Activated T-cell treated with anti-CD3 and anti-CD28 coated beads, Interleukin-2, amount 50 U/mL, for 4 hours (primary cell): ENCODE measurements around the gene PRSS12. TPM values are rescaled to one million over a fixed set of nuclear protein-coding genes. Genes with fewer than 3 reads are reported as not detected.

Source experiments
- ATAC-seq, 2 donors: fragments of 200-7000 bp; cut with Tn5 transposase; one replicate each; pipeline ENCODE4 v1.10.0; 2021
- DNase-seq: peaks from one replicate; pipeline ENCODE4 v3.0.0-alpha.2; 2020
- H3K27me3 Mint-ChIP-seq: one replicate; pipeline ENCODE4 v1.8.0; 2021; ENCODE audit warnings: low read depth, mixed read lengths
- H3K36me3 Mint-ChIP-seq: one replicate; pipeline ENCODE4 v1.8.0; 2022; ENCODE audit warnings: mixed read lengths; ENCODE audit not compliant: insufficient read depth
- H3K4me1 Mint-ChIP-seq: one replicate; pipeline ENCODE4 v1.8.0; 2021; ENCODE audit warnings: low read depth, mixed read lengths
- H3K4me3 Mint-ChIP-seq: one replicate; pipeline ENCODE4 v1.8.0; 2021; ENCODE audit warnings: mild to moderate bottlenecking, moderate library complexity, mixed read lengths
- H3K9me3 Mint-ChIP-seq: one replicate; pipeline ENCODE4 v1.8.0; 2021; ENCODE audit warnings: mixed read lengths
- total RNA-seq, 3 donors: library from RNA; stranded (reverse); gene quantifications; one replicate each; pipeline ENCODE4 v1.2.1, GENCODE V29; 2021

The PRSS12 gene
- total RNA-seq, 3 donors from 2014 or later = 0.08 TPM; not detected in 2

DNA sequence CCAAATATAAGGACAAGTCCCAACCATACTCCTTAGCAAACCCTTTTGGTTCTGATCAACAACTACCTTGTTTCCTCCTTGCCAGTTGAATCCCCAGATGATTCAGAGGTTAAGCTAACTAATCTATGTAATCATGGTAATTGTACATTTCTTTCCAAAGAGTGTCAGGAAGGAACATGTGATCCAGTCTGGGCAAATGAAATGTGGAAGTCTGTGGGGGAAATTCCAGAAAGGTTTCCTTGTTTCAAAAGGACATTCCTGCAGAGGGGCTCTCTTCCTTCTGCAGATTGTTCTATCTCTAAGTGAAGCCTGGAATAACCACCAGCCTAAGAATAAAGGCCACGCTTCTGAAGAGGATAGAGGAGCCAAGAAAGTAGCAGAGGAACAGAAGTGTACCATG, 7.0 kb downstream of the PRSS12 start:
- ATAC-seq = no peak
- H3K4me3 Mint-ChIP-seq = no peak overlapping the region
- no peaks in the 10 kb centered on the region for H3K9me3 Mint-ChIP-seq
- peaks cover 41% of the 10 kb centered on the region for H3K27me3 Mint-ChIP-seq
- no peaks in the 10 kb centered on the region for H3K4me1 Mint-ChIP-seq
- H3K36me3 Mint-ChIP-seq = no peaks in the 10 kb centered on the region
- DNase-seq = no peak

DNA sequence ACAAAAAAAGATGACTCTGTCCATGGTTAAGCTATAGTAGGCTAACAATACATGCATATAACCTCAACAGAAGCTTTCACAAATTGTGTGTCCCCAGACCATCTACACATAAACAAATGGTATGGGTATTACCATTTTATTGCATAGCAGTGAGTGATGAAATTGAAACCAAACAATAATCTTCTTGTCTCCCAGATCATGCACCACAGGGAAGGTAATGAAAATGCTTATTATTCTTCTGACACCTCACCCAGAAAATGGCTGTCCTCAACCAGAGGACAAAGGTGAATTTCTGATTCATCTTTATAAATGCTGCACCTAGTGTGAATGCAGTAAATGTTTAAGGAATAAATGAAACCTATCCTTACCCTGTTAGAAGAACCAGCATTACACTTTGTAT, 8.0 kb downstream of the PRSS12 start:
- Mint-ChIP-seq H3K36me3 (no peaks in the 10 kb centered on the region), H3K27me3 (peaks cover 34% of the 10 kb centered on the region), H3K4me1 (no peaks in the 10 kb centered on the region), H3K4me3 (no peak overlapping the region), H3K9me3 (no peaks in the 10 kb centered on the region)
- ATAC-seq = no peak
- no peak for DNase-seq

GRCh38 chr4:118343501-118343900, 9.3 kb downstream of the PRSS12 start:
- H3K4me1 Mint-ChIP-seq = no peaks in the 10 kb centered on the region
- no peaks in the 10 kb centered on the region for H3K9me3 Mint-ChIP-seq
- ATAC-seq = no peak
- no peaks in the 10 kb centered on the region for H3K36me3 Mint-ChIP-seq
- H3K27me3 Mint-ChIP-seq = peaks cover 26% of the 10 kb centered on the region
- DNase-seq = no peak
- no peak overlapping the region for H3K4me3 Mint-ChIP-seq

DNA sequence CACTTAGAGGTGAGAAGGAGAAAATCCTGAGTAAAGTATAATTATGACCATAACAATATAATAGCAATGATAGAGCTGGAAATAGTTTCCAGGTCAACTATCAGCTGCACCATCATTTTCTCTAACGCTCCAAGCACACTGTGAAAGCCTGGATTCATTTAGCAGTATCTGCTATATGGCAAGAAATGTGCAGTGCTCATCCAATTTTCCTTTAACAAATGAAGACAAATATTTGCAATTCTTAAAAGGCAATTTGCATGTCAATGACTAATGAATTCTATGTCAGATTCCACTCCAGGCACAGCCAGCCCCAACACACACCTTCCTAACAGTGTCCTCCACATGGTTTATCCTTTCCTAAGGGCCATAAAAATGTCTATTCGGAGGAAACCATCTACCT, 12.7 kb downstream of the PRSS12 start:
- Mint-ChIP-seq H3K4me1 (no peaks in the 10 kb centered on the region), H3K36me3 (no peaks in the 10 kb centered on the region), H3K27me3 (peaks cover 15% of the 10 kb centered on the region), H3K9me3 (no peaks in the 10 kb centered on the region), H3K4me3 (no peak overlapping the region)
- no peak for DNase-seq
- ATAC-seq = no peak

DNA sequence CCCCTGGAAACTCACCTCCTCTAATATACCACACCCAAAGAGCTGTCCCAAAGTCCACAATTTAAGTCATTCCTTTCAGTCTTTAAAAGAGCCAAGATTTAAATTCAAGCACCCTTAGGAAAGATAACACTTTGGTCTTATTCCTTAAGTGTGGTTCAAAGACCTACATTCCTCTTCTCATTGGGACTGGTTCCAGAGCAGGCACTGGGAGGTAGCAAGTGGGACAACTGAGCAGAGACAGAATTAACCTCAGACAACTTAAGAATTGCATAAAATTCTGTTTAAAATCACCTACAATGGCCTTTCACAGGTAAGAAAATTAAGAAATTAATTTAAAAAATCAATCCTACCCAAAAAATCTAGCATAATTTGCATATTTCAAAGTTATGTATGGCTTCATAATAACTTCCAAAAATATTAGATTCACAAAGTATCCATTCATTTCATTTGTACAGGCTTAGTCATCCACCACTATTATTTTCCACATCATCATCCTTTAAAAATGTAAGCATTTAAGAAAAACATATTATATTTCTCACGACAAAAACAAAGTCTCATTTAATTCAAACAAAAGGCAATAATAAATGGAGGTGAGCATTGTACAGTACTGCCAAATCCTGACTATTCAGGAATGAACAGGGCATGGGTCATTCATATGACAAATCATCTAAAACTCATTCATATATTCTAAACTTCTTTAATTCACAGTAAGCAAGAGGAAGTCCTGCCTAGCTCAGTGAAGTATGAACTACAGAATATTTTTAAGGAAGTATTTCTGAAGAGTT, 13.6 kb downstream of the PRSS12 start:
- H3K4me3 Mint-ChIP-seq = no peak overlapping the region
- H3K36me3 Mint-ChIP-seq = no peaks in the 10 kb centered on the region
- no peaks in the 10 kb centered on the region for H3K9me3 Mint-ChIP-seq
- peaks cover 10% of the 10 kb centered on the region for H3K27me3 Mint-ChIP-seq
- no peak for ATAC-seq
- DNase-seq = no peak
- no peaks in the 10 kb centered on the region for H3K4me1 Mint-ChIP-seq

DNA sequence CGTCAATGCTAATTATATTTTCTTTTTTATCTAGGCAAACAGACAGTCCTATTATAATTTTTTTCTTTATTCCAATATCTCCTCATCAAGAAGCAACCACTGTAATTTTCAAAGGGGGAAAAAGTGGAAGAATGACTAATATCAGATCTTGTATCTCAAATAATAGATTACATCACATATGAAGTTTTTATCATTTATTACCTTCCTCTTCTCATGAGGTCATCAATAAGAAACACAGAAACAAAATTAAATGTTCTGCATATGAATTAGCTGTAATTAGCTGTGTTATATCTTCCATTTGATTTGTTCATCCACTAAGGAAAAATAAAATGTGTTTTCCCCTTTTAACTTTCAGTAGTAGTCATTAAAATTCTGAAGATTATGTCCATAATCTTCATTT, 14.3 kb downstream of the PRSS12 start:
- DNase-seq (no peak), ATAC-seq (no peak)
- Mint-ChIP-seq H3K4me1 (no peaks in the 10 kb centered on the region), H3K27me3 (peaks cover 10% of the 10 kb centered on the region), H3K9me3 (no peaks in the 10 kb centered on the region), H3K4me3 (no peak overlapping the region), H3K36me3 (no peaks in the 10 kb centered on the region)

DNA sequence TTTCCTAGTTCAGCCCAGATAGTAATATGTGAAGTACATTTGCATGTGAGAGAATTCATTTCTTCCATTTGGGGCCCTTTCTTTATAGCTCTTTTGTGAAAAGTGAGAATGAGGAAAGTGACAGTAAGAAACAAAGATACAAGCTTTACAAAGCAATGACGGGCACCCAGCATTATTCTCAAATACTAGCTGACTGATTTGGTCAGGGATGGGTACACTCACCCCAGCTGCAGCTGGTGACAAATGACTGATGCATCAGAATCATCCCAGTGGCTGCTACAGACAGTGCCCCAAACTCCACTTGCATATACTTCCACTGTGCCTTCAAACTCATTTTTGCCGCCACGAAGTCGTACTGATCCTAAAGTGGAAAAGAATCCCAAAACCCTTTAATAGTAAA, 14.8 kb downstream of the PRSS12 start:
- ATAC-seq (peak in 1 of 2 donors; percentile 48), DNase-seq (no peak)
- Mint-ChIP-seq H3K4me1 (no peaks in the 10 kb centered on the region), H3K27me3 (peaks cover 8% of the 10 kb centered on the region), H3K9me3 (no peaks in the 10 kb centered on the region), H3K4me3 (no peak overlapping the region), H3K36me3 (no peaks in the 10 kb centered on the region)

GRCh38 chr4:118335774-118336173, 17.0 kb downstream of the PRSS12 start:
- Mint-ChIP-seq H3K9me3 (no peaks in the 10 kb centered on the region), H3K36me3 (no peaks in the 10 kb centered on the region)

DNA sequence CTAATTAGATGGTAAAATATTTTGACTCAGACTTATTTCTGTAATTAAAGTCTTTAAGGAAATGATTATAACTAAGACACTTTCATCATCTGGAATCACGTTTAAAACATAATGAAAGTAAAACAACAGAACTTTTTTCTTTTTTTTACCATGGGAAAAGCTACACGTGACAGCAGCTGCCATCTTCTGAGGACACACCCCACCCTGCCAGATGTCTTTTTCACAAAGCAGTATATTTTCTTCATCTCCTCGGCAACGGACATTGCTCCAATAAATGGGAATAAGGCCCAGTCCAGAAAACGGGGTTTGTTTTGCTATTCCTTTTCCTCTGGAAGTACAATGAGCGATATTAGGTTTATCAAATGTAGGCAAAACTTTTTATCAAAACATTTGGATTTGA, 17.5 kb downstream of the PRSS12 start:
- DNase-seq (no peak), ATAC-seq (no peak)
- Mint-ChIP-seq H3K4me3 (no peak overlapping the region), H3K4me1 (no peaks in the 10 kb centered on the region), H3K27me3 (peaks cover 6% of the 10 kb centered on the region), H3K36me3 (no peaks in the 10 kb centered on the region), H3K9me3 (no peaks in the 10 kb centered on the region)

More at GRCh38 chr4:118335774-118336173, 17.0 kb downstream of the PRSS12 start:
- Mint-ChIP-seq H3K4me1 (no peaks in the 10 kb centered on the region), H3K4me3 (no peak overlapping the region), H3K27me3 (peaks cover 6% of the 10 kb centered on the region)
- DNase-seq (no peak), ATAC-seq (no peak)

DNA sequence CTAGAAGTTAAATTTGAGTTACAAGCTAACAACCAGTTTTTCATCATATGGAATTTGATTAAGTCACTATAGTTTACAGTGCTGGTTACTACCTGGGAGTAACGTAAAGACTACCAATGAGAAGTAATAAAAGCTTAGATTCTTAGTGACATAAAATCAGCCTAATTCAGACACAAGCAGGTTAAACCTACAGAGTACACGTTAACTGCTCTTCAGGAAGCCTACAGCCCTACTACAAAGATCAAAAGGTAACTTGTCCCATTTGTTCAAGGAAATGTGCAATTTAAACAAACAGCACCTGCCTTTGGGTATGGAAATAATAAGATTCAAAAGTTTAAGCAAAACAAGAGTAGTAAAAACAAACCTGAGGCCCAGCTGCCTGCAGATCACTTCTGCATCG, 21.5 kb downstream of the PRSS12 start:
- Mint-ChIP-seq H3K4me1 (no peaks in the 10 kb centered on the region), H3K4me3 (no peak overlapping the region), H3K9me3 (no peaks in the 10 kb centered on the region), H3K36me3 (no peaks in the 10 kb centered on the region), H3K27me3 (no peaks in the 10 kb centered on the region)
- DNase-seq = no peak
- ATAC-seq = no peak

- Mint-ChIP-seq H3K4me3 (no peak overlapping the region), H3K9me3 (no peaks in the 10 kb centered on the region), H3K36me3 (no peaks in the 10 kb centered on the region), H3K4me1 (no peaks in the 10 kb centered on the region), H3K27me3 (peaks cover 1% of the 10 kb centered on the region)
- ATAC-seq = no peak
- no peak for DNase-seq
Measured at GRCh38 chr4:118329849-118330248, 23.0 kb downstream of the PRSS12 start.

DNA sequence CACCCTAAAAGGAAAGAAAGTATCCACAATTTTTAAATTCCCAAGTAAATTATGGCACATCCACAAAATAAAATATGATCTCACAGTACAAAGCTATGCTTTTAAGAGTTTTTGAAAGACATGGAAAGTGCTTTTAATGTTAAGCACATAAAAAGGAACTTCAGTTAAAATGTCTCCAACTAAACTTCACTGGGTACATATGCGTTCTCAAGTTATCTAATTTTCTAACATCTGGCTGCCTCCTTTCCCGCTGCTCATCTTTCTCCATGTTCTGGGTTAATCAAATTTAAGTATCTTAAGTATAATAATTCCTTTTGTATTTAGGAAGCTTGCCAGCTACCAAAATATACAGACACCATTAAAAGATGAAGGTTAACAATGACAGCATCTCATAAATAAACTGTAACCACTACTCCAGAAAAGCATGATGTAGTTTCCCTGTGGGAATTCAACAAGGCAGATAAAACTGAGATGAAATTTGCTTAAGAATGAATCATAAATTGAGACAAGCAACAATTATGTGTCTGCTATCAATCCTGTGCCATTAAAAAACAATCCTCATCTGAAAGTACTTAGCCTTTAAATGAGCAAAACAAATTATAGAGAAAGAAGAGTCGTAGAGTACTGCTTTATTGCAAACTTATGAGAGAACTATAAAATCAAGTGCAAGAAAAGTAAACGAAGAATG, 25.1 kb downstream of the PRSS12 start:
- Mint-ChIP-seq H3K9me3 (no peaks in the 10 kb centered on the region), H3K4me3 (no peak overlapping the region), H3K36me3 (no peaks in the 10 kb centered on the region), H3K27me3 (peaks cover 3% of the 10 kb centered on the region), H3K4me1 (no peaks in the 10 kb centered on the region)
- DNase-seq (no peak), ATAC-seq (no peak)

DNA sequence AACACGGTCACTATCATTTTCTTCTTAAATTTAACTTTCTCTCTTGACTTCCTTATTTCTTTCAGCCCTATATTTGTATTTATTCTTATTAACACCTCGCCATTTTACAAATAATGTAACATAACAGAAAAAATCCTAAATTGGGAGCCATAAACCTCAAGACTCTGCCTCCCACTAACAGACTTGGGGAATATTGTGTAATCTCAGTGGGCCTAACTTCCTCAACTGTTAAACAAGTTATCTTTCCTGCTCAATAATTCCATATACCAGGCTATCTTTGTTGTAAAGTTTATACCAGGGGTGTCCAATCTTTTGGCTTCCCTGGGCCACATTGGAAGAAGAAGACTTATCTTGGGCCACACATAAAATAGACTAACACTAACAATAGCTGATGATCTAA, 26.2 kb downstream of the PRSS12 start:
- no peaks in the 10 kb centered on the region for H3K9me3 Mint-ChIP-seq
- ATAC-seq (no peak), DNase-seq (no peak)
- peaks cover 3% of the 10 kb centered on the region for H3K27me3 Mint-ChIP-seq
- H3K4me1 Mint-ChIP-seq = no peaks in the 10 kb centered on the region
- no peaks in the 10 kb centered on the region for H3K36me3 Mint-ChIP-seq
- H3K4me3 Mint-ChIP-seq = no peak overlapping the region

DNA sequence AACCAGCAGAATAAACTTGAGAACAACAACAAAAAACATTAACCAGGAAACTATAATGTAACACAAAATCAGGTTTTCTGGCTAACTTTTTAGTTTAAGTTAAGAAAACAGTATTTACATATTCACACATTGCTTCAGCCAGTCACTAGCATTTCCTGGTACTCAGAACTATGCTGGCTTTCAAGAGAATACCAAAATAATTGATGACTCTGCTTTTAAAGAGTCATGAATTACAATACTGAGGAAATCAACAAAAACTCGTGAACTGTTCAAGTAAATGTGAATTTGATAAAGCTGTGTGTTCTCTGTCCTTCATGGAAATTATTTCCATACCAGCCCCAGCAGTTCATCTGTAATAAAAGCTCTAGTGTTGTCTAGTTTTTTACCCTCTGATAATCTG, 27.4 kb downstream of the PRSS12 start:
- no peak for ATAC-seq

GRCh38 chr4:118322831-118323502, 29.8 kb downstream of the PRSS12 start:
- ATAC-seq (no peak), DNase-seq (no peak)
- Mint-ChIP-seq H3K9me3 (no peaks in the 10 kb centered on the region), H3K4me3 (no peak overlapping the region), H3K27me3 (peaks cover 8% of the 10 kb centered on the region), H3K36me3 (no peaks in the 10 kb centered on the region), H3K4me1 (no peaks in the 10 kb centered on the region)

More for the DNA sequence above, 27.4 kb downstream of the PRSS12 start:
- Mint-ChIP-seq H3K9me3 (no peaks in the 10 kb centered on the region), H3K27me3 (peaks cover 3% of the 10 kb centered on the region), H3K36me3 (no peaks in the 10 kb centered on the region), H3K4me1 (no peaks in the 10 kb centered on the region), H3K4me3 (no peak overlapping the region)
- no peak for DNase-seq
